Keratinocyte (primary cell): Measurements from ENCODE around the gene MYO1C.
"Not testable (repeated sequence)": the region's sequence is repeated elsewhere in the genome, so short reads cannot be mapped to it uniquely, and the experiment has no call there.

ENCODE experiments used
- EZH2 ChIP-seq: IDR thresholded peaks from one replicate; pipeline ENCODE4 v1.6.1; 2012; ENCODE audit warnings: inconsistent platforms, mild to moderate bottlenecking, low read length, moderate library complexity
- TF ChIP-seq, protein P1 (sequence below), 3 experiments: IDR thresholded peaks in 1 of 3; conservative IDR thresholded peaks in 1 of 3; optimal IDR thresholded peaks in 1 of 3; 2 replicates in 2 of 3; 3 replicates in 1 of 3; pipeline versions ENCODE3 to v1.5.1; 2011; ENCODE audit warnings: low read length in 3 of 3, mild to moderate bottlenecking in 3 of 3, moderate library complexity in 2 of 3, control low read depth in 1 of 3, inconsistent platforms in 1 of 3; ENCODE audit not compliant: insufficient read depth in 2 of 3; ENCODE audit errors: extremely low read depth in 1 of 3

GRCh38 chr17:1526876-1527275, 34.4 kb upstream of the MYO1C start:
- TF ChIP-seq, protein P1, sequence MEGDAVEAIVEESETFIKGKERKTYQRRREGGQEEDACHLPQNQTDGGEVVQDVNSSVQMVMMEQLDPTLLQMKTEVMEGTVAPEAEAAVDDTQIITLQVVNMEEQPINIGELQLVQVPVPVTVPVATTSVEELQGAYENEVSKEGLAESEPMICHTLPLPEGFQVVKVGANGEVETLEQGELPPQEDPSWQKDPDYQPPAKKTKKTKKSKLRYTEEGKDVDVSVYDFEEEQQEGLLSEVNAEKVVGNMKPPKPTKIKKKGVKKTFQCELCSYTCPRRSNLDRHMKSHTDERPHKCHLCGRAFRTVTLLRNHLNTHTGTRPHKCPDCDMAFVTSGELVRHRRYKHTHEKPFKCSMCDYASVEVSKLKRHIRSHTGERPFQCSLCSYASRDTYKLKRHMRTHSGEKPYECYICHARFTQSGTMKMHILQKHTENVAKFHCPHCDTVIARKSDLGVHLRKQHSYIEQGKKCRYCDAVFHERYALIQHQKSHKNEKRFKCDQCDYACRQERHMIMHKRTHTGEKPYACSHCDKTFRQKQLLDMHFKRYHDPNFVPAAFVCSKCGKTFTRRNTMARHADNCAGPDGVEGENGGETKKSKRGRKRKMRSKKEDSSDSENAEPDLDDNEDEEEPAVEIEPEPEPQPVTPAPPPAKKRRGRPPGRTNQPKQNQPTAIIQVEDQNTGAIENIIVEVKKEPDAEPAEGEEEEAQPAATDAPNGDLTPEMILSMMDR (optimal IDR thresholded peaks at IDR 0.05 in 1 of 3, IDR thresholded peaks at IDR 0.05 in 1 of 3, conservative IDR thresholded peaks at IDR 0.05 in 1 of 3; ENCODE audit: extremely low read depth in 1 of 3, insufficient read depth in 2 of 3, low read length in 3 of 3): not testable (repeated sequence)
- not testable (repeated sequence) for TF ChIP-seq EZH2
